GM23248 (cell line): ENCODE data around the gene NKAIN4. TPM values are rescaled to one million over a fixed set of nuclear protein-coding genes. Genes with fewer than 3 reads are reported as not detected.
A peak's percentile ranks its signal among the peaks of the same experiment; 100 is the strongest.

Source experiments
- DNase-seq: peaks from one replicate; pipeline ENCODE4 v3.0.0-alpha.2; 2015
- H2AFZ ChIP-seq: fragments of 200-600 bp; sonication (generic); 2 replicates; pipeline ENCODE4 v1.6.1; 2016; ENCODE audit warnings: antibody characterized with exemption
- H3F3A ChIP-seq: fragments of 200-600 bp; sonication (generic); 2 replicates; pipeline ENCODE4 v1.6.1; 2016; ENCODE audit warnings: mild to moderate bottlenecking, antibody characterized with exemption, mixed run types; ENCODE audit not compliant: insufficient read depth
- H3K27ac ChIP-seq: fragments of 200-600 bp; sonication (generic); 2 replicates; pipeline ENCODE4 v1.5.1; 2016; ENCODE audit warnings: mild to moderate bottlenecking
- H3K27me3 ChIP-seq: fragments of 200-600 bp; sonication (generic); replicated peaks from 2 replicates; pipeline ENCODE4 v1.6.1; 2016; ENCODE audit warnings: mild to moderate bottlenecking; ENCODE audit not compliant: insufficient read depth
- H3K36me3 ChIP-seq: fragments of 200-600 bp; sonication (generic); 2 replicates; pipeline ENCODE4 v1.6.1; 2016; ENCODE audit warnings: low read depth, mild to moderate bottlenecking
- H3K4me1 ChIP-seq: fragments of 200-600 bp; sonication (generic); 2 replicates; pipeline ENCODE4 v1.6.1; 2016; ENCODE audit warnings: mild to moderate bottlenecking; ENCODE audit not compliant: insufficient read depth
- H3K4me2 ChIP-seq: fragments of 200-600 bp; sonication (generic); one replicate; pipeline ENCODE4 v1.6.1; 2016; ENCODE audit warnings: mild to moderate bottlenecking; ENCODE audit not compliant: unreplicated experiment
- H3K4me3 ChIP-seq: fragments of 200-600 bp; sonication (generic); 2 replicates; pipeline ENCODE4 v1.5.1; 2016; ENCODE audit warnings: mild to moderate bottlenecking
- H3K79me2 ChIP-seq: fragments of 200-600 bp; sonication (generic); 2 replicates; pipeline ENCODE4 v1.6.1; 2016; ENCODE audit warnings: mild to moderate bottlenecking; ENCODE audit not compliant: insufficient read depth
- H3K9ac ChIP-seq: fragments of 200-600 bp; sonication (generic); 2 replicates; pipeline ENCODE4 v1.6.1; 2016; ENCODE audit warnings: mild to moderate bottlenecking
- H3K9me2 ChIP-seq: fragments of 200-600 bp; sonication (generic); 2 replicates; pipeline ENCODE4 v1.6.1; 2016; ENCODE audit warnings: mixed run types, mild to moderate bottlenecking, moderate library complexity; ENCODE audit not compliant: insufficient read depth
- H3K9me3 ChIP-seq: fragments of 200-600 bp; sonication (generic); one replicate; pipeline ENCODE4 v1.6.1; 2017; ENCODE audit warnings: low read depth
- H4K20me1 ChIP-seq: fragments of 200-600 bp; sonication (generic); 2 replicates; pipeline ENCODE4 v1.6.0; 2016; ENCODE audit not compliant: insufficient read depth
- EZH2 ChIP-seq: fragments of 200-600 bp; sonication (generic); IDR thresholded peaks from 2 replicates; pipeline ENCODE4 v1.6.1; 2018; ENCODE audit warnings: antibody characterized with exemption, mild to moderate bottlenecking; ENCODE audit not compliant: insufficient read depth, poor library complexity, severe bottlenecking
- EZH2phosphoT487 ChIP-seq: fragments of 200-600 bp; sonication (generic); IDR thresholded peaks from 2 replicates; pipeline ENCODE4 v1.6.1; 2018; ENCODE audit warnings: antibody characterized with exemption, moderate library complexity, mild to moderate bottlenecking, low read depth; ENCODE audit not compliant: insufficient read depth
- WGBS, 2 experiments: methylation state at CpG; one replicate each; pipeline ENCODE4 v1.1.6; 2015 to 2017; ENCODE audit warnings: low lambda C conversion rate in 2 of 2, low coverage in 1 of 2; ENCODE audit errors: missing lambda C conversion rate in 2 of 2; 5-methylcytosine and 5-hydroxymethylcytosine counted together
- in situ Hi-C: fragments of 300-500 bp; cut with MboI; formaldehyde crosslinking; loops from 2 replicates; pipeline ENCODE4 v1.15.0; 2020
- polyA plus RNA-seq: library from polyadenylated mRNA; unstranded; fragments of >200 nt; fragmentation: Nextera tagmentation; extraction: Ambion mirVana; gene quantifications from 2 replicates; pipeline ENCODE4 v1.2.1, GENCODE V29; 2016
- total RNA-seq: library from RNA; depleted of rRNA; stranded (reverse); fragments of >200 nt; shearing (Covaris generic); gene quantifications from 2 replicates; pipeline ENCODE4 v1.2.3, GENCODE V29; 2014

NKAIN4 gene
- total and polyA plus RNA-seq, 2 experiments from 2014 or later, result not detected

GRCh38 chr20:63267691-63268090 is 13.4 kb upstream of the NKAIN4 start:
- no peaks in the 10 kb centered on the region for H3F3A ChIP-seq
- peaks cover 17% of the 10 kb centered on the region for H3K79me2 ChIP-seq
- no peaks in the 10 kb centered on the region for H4K20me1 ChIP-seq
- H3K9me2 ChIP-seq, result no peaks in the 10 kb centered on the region
- WGBS, 2 experiments, result 39 to 40% methylated on average over 8 to 9 of the region's 9 CpGs
- no peak for DNase-seq
- in situ Hi-C loops, result no loop called here
- peaks cover 8% of the 10 kb centered on the region; the same call in 1 of the 2 replicates for H3K27me3 ChIP-seq
- H3K9ac ChIP-seq, result no peak overlapping the region
- peaks cover 5% of the 10 kb centered on the region; the same call in 1 of the 2 replicates for H3K4me1 ChIP-seq
- H3K36me3 ChIP-seq, result no peaks in the 10 kb centered on the region
- no peak overlapping the region for H3K4me3 ChIP-seq
- no peak overlapping the region for H3K27ac ChIP-seq
- no peaks in the 10 kb centered on the region for H3K9me3 ChIP-seq
- no peak overlapping the region for H2AFZ ChIP-seq
- TF ChIP-seq EZH2 (no peak), EZH2phosphoT487 (no peak)
- H3K4me2 ChIP-seq, result no peak overlapping the region

GRCh38 chr20:63265891-63266515 is 11.7 kb upstream of the NKAIN4 start:
- Histone ChIP-seq H3K9me2 (no peaks in the 10 kb centered on the region), H2AFZ (no peak overlapping the region), H3F3A (no peaks in the 10 kb centered on the region), H3K9ac (no peak overlapping the region), H3K27ac (no peak overlapping the region), H3K4me3 (no peak overlapping the region), H3K4me2 (no peak overlapping the region), H3K79me2 (0 out of 2 replicates have a peak, but pooled peaks cover 5% of the 10 kb centered on the region), H3K36me3 (no peaks in the 10 kb centered on the region), H4K20me1 (no peaks in the 10 kb centered on the region), H3K27me3 (peaks cover 8% of the 10 kb centered on the region; the same call in 1 of the 2 replicates), H3K4me1 (no peaks in the 10 kb centered on the region), H3K9me3 (no peaks in the 10 kb centered on the region)
- 21% methylated on average over 12 of the region's 12 CpGs for WGBS, 2 experiments
- TF ChIP-seq EZH2phosphoT487 (no peak), EZH2 (no peak)
- in situ Hi-C loops, result no loop called here
- peak; percentile 84 for DNase-seq

- WGBS, 2 experiments, result 34 to 39% methylated on average over 14 of the region's 14 CpGs
- Histone ChIP-seq H3K4me2 (no peak overlapping the region), H2AFZ (no peak overlapping the region), H3K4me3 (no peak overlapping the region), H4K20me1 (no peaks in the 10 kb centered on the region), H3K79me2 (no peaks in the 10 kb centered on the region), H3K36me3 (no peaks in the 10 kb centered on the region), H3K4me1 (no peaks in the 10 kb centered on the region), H3K9me3 (no peaks in the 10 kb centered on the region), H3K9ac (no peak overlapping the region), H3K27ac (no peak overlapping the region), H3K9me2 (no peaks in the 10 kb centered on the region), H3F3A (no peaks in the 10 kb centered on the region), H3K27me3 (peaks cover 8% of the 10 kb centered on the region; the same call in 1 of the 2 replicates)
- TF ChIP-seq EZH2 (no peak), EZH2phosphoT487 (no peak)
- in situ Hi-C loops, result no loop called here
- DNase-seq, result no peak
These were observed 10.3 kb upstream of the NKAIN4 start for GRCh38 chr20:63264519-63264918.

GRCh38 chr20:63264000-63264399 is 9.7 kb upstream of the NKAIN4 start:
- H3K36me3 ChIP-seq, result no peaks in the 10 kb centered on the region

More at GRCh38 chr20:63264000-63264399, 9.7 kb upstream of the NKAIN4 start:
- no peak overlapping the region for H3K27ac ChIP-seq
- H3K4me3 ChIP-seq, result no peak overlapping the region
- H3K27me3 ChIP-seq, result peaks cover 12% of the 10 kb centered on the region; the same call in 1 of the 2 replicates
- H3K9me3 ChIP-seq, result no peaks in the 10 kb centered on the region
- H3K4me1 ChIP-seq, result no peaks in the 10 kb centered on the region
- in situ Hi-C loops, result no loop called here
- no peak for DNase-seq
- no peaks in the 10 kb centered on the region for H3K79me2 ChIP-seq
- no peaks in the 10 kb centered on the region for H3F3A ChIP-seq
- H2AFZ ChIP-seq, result no peak overlapping the region
- no peak overlapping the region for H3K9ac ChIP-seq
- H4K20me1 ChIP-seq, result no peaks in the 10 kb centered on the region
- WGBS, 2 experiments, result 70 to 74% methylated on average over 10 of the region's 10 CpGs
- H3K9me2 ChIP-seq, result no peaks in the 10 kb centered on the region
- no peak for TF ChIP-seq EZH2
- TF ChIP-seq EZH2phosphoT487, result no peak
- no peak overlapping the region for H3K4me2 ChIP-seq
